GM19452 (cell line): ENCODE results near the gene UBTD2.
"Not testable (repeated sequence)": the region's sequence is repeated elsewhere in the genome, so short reads cannot be mapped to it uniquely, and the experiment has no call there.

ENCODE experiments used
- ATAC-seq: cut with Tn5 transposase; IDR thresholded peaks from one replicate; pipeline ENCODE4 v1.9.1; 2021; ENCODE audit not compliant: unreplicated experiment

UBTD2 gene

GRCh38 chr5:172293054-172293744 is 9.6 kb upstream of the UBTD2 start:
- ATAC-seq, result peak; percentile 92

GRCh38 chr5:172291837-172292236 is 8.3 kb upstream of the UBTD2 start:
- not testable (repeated sequence) for ATAC-seq

- no peak for ATAC-seq
Observed at GRCh38 chr5:172288465-172288864, 4.9 kb upstream of the UBTD2 start.

GRCh38 chr5:172287140-172287539 is 3.6 kb upstream of the UBTD2 start:
- not testable (repeated sequence) for ATAC-seq

GRCh38 chr5:172285226-172286143 is 1.9 kb upstream of the UBTD2 start:
- no peak for ATAC-seq

- ATAC-seq, result no peak
Observed at GRCh38 chr5:172284611-172284980, 1.0 kb upstream of the UBTD2 start.

- ATAC-seq, result peak; percentile 87
Observed at GRCh38 chr5:172283862-172284610, 472 bp upstream of the UBTD2 start.

GRCh38 chr5:172282272-172283019 is 1.1 kb downstream of the UBTD2 start:
- no peak for ATAC-seq

- no peak for ATAC-seq
Observed at GRCh38 chr5:172281346-172281745, 2.2 kb downstream of the UBTD2 start.

- ATAC-seq, result no peak
Observed at GRCh38 chr5:172280929-172281328, 2.6 kb downstream of the UBTD2 start.

- no peak for ATAC-seq
Observed at GRCh38 chr5:172280317-172280716, 3.2 kb downstream of the UBTD2 start.

- ATAC-seq, result no peak
Observed at GRCh38 chr5:172278356-172278755, 5.2 kb downstream of the UBTD2 start.

- ATAC-seq, result no peak
Observed at GRCh38 chr5:172276214-172276613, 7.3 kb downstream of the UBTD2 start.

GRCh38 chr5:172274951-172275753 is 8.4 kb downstream of the UBTD2 start:
- ATAC-seq, result no peak

- ATAC-seq, result no peak
Observed at GRCh38 chr5:172267943-172268342, 15.6 kb downstream of the UBTD2 start.

GRCh38 chr5:172266676-172267092 is 16.9 kb downstream of the UBTD2 start:
- no peak for ATAC-seq

GRCh38 chr5:172266071-172266675 is 17.4 kb downstream of the UBTD2 start:
- no peak for ATAC-seq

GRCh38 chr5:172264815-172265395 is 18.7 kb downstream of the UBTD2 start:
- ATAC-seq, result no peak

- no peak for ATAC-seq
Observed at GRCh38 chr5:172255444-172255843, 28.1 kb downstream of the UBTD2 start.
